ENCODE results near the gene WWOX. TPM values are rescaled to one million over a fixed set of nuclear protein-coding genes. Genes with fewer than 3 reads are reported as not detected.
A peak's percentile ranks its signal among the peaks of the same experiment; 100 is the strongest.

The WWOX gene
- total and polyA plus RNA-seq, 3 experiments from 2014 or later: 17.2 to 18.6 (median 18.2) TPM

DNA sequence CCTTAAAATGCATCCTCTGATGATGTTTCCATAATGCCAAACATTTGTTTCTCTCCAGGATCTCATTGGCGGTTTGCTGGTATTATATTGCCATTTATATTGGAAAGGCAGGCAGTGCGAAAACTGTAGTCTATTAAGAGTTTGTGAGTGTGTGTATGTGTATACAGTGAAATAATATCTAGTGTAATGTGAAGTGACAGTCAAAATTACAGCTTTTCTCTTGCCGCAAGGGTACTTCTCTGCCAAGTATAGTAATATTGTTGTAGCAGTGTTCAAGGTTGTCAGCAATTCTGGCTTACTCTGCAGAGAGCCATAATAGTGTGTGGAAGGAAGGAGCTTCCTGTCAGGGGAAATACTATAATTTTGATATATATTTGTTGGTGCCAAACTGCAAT lies 178.6 kb downstream of the WWOX start:
- H3K4me3 ChIP-seq (ENCODE audit: low read length): no peak overlapping the region
- DNase-seq: no peak
- Mint-ChIP-seq H3K36me3 (peaks cover 0 to 12% (median 8%) of the 10 kb centered on the region in 3 donors), H3K27me3 (no peaks in the 10 kb centered on the region), H3K4me3 (no peak overlapping the region), H3K4me1 (no peaks in the 10 kb centered on the region), H3K27ac (no peak overlapping the region), H3K9me3 (peaks cover 0 to 2% (median 2%) of the 10 kb centered on the region in 5 donors)
- no peaks in the 10 kb centered on the region for H3K9me3 ChIP-seq (ENCODE audit: low read length)
- H3K36me3 ChIP-seq (ENCODE audit: insufficient read depth, low read length): no peaks in the 10 kb centered on the region
- H3K27ac ChIP-seq (ENCODE audit: low read depth, low read length): no peak overlapping the region
- H3K4me1 ChIP-seq (ENCODE audit: insufficient read depth, low read length): no peaks in the 10 kb centered on the region
- CTCF ChIA-PET: no interaction called here
- H3K27me3 ChIP-seq (ENCODE audit: insufficient read depth, low read length, poor library complexity, severe bottlenecking): no peaks in the 10 kb centered on the region
- POLR2A ChIA-PET: no interaction called here

DNA sequence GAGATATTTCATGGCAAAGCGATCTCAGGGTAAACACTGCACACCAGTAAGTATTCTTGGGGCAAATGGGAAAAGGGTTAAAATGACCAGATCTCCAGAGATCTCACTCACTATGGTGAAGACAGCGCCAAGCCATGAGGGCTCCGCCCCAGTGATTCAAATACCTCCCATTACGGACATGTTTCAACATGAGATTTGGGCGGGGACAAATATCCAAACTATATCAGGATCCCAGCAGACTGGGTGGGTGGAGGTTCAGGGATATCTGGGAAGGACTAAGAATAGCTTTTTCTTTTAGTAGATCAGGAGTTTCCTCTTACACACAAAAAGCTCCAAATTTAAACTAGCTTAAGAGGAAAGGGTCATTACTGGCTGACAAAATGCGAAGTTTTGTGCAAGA lies 181.7 kb downstream of the WWOX start:
- Histone ChIP-seq H3K36me3 (ENCODE audit: insufficient read depth, low read length) (no peaks in the 10 kb centered on the region), H3K9me3 (ENCODE audit: low read length) (no peaks in the 10 kb centered on the region), H3K4me3 (ENCODE audit: low read length) (no peak overlapping the region), H3K4me1 (ENCODE audit: insufficient read depth, low read length) (no peaks in the 10 kb centered on the region), H3K27me3 (ENCODE audit: insufficient read depth, low read length, poor library complexity, severe bottlenecking) (no peaks in the 10 kb centered on the region), H3K27ac (ENCODE audit: low read depth, low read length) (no peak overlapping the region)
- Mint-ChIP-seq H3K27me3 (no peaks in the 10 kb centered on the region), H3K4me1 (no peaks in the 10 kb centered on the region), H3K27ac (no peak overlapping the region), H3K4me3 (no peak overlapping the region), H3K36me3 (peaks cover 0 to 6% (median 5%) of the 10 kb centered on the region in 3 donors), H3K9me3 (peaks cover 0 to 2% (median 2%) of the 10 kb centered on the region in 5 donors)
- POLR2A ChIA-PET: no interaction called here
- CTCF ChIA-PET: no interaction called here
- no peak for DNase-seq

DNA sequence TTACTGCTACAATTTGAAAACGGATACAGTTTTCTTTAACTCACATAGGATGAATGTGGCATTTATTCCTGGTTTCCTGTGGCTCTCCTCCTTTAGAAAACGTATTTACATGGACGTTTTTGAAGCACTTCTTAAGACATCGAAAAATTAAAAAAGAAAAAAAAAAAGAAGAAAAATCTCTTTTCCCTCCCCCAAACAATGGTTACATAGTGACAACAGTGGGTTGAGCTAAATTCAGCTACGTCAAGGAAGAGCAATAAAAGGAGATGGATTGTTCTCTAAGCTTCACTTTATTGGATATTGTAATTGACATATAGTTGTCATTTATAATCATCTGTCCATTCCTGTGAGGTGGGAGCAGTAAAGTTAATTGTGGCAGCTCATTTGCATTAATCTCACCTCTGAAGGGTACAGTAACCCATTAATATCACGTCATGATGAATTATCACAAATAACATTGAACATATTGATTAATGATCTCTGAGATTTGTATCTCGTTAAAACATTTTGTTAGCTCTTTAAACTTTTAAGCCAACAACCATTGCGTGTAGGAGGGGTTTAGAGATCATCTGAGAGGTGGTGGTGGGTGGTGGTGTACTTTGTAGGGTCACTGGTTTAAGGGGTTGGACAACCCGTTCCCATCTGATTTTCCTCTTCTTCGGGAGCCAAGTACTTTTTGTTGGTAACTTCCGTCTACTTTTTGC lies 184.2 kb downstream of the WWOX start:
- Histone ChIP-seq H3K27ac (ENCODE audit: low read depth, low read length) (no peak overlapping the region), H3K4me1 (ENCODE audit: insufficient read depth, low read length) (no peaks in the 10 kb centered on the region), H3K27me3 (ENCODE audit: insufficient read depth, low read length, poor library complexity, severe bottlenecking) (no peaks in the 10 kb centered on the region), H3K36me3 (ENCODE audit: insufficient read depth, low read length) (no peaks in the 10 kb centered on the region), H3K4me3 (ENCODE audit: low read length) (no peak overlapping the region), H3K9me3 (ENCODE audit: low read length) (no peaks in the 10 kb centered on the region)
- Mint-ChIP-seq H3K36me3 (peaks cover 0 to 8% (median 5%) of the 10 kb centered on the region in 3 donors), H3K4me3 (no peak overlapping the region), H3K27ac (peak overlapping the region in 1 of 8 donors; percentile 26), H3K4me1 (no peaks in the 10 kb centered on the region), H3K27me3 (no peaks in the 10 kb centered on the region), H3K9me3 (peaks cover 0 to 4% (median 2%) of the 10 kb centered on the region in 5 donors)
- POLR2A ChIA-PET: no interaction called here
- no peak for DNase-seq
- CTCF ChIA-PET: no interaction called here

DNA sequence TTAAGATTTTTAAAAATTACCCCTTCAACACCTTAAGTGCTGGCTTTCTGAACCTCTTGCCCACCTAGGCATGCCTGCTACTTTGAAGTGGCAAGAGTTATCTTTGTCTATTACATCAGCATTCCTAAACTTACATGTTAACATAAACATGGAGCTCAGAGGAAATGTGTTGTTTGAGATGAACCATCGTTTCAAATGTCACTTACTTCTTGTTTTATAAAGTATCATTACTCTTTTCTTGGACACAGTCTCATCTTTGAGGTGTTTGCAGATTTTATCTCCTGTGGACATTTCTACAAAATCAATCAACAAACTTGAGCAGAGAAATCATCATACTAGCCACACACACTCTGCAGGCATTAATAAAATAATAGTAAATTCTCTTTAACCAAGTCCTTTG lies 184.9 kb downstream of the WWOX start:
- Mint-ChIP-seq H3K36me3 (peaks cover 0 to 10% (median 5%) of the 10 kb centered on the region in 3 donors), H3K4me3 (no peak overlapping the region), H3K9me3 (peaks cover 0 to 4% (median 2%) of the 10 kb centered on the region in 5 donors)

DNA sequence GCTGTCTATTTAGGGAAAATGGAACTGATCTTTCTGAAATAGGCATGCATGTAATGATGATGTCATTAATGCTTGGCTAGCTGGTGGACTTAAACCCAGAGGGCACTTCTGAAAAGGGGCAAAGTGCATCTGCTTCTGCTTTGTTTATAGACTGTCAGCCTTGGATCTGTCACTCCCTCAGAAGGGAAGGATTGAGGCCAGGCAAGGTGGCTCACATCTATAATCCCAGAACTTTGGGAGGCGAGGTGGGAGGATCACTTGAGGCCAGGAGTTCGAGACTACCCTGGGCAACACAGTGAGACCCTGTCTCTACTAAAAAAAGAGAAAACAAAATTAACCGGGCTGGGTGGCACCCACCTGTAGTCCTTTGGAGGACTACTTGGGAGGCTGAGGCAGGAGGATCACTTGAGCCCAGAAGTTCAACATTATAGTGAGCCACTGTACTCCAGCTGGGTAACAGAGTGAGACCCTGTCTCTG lies 185.5 kb downstream of the WWOX start:
- H3K27me3 Mint-ChIP-seq: no peaks in the 10 kb centered on the region
- peaks cover 0 to 4% (median 2%) of the 10 kb centered on the region in 5 donors for H3K9me3 Mint-ChIP-seq
- CTCF ChIA-PET: no interaction called here
- DNase-seq: no peak
- no peak overlapping the region for H3K4me3 Mint-ChIP-seq
- POLR2A ChIA-PET: no interaction called here
- no peak overlapping the region for H3K27ac ChIP-seq (ENCODE audit: low read depth, low read length)
- no peaks in the 10 kb centered on the region for H3K36me3 ChIP-seq (ENCODE audit: insufficient read depth, low read length)
- no peaks in the 10 kb centered on the region for H3K4me1 Mint-ChIP-seq
- no peak overlapping the region for H3K27ac Mint-ChIP-seq
- H3K36me3 Mint-ChIP-seq: peaks cover 0 to 10% (median 5%) of the 10 kb centered on the region in 3 donors
- no peaks in the 10 kb centered on the region for H3K4me1 ChIP-seq (ENCODE audit: insufficient read depth, low read length)
- no peaks in the 10 kb centered on the region for H3K27me3 ChIP-seq (ENCODE audit: insufficient read depth, low read length, poor library complexity, severe bottlenecking)
- no peaks in the 10 kb centered on the region for H3K9me3 ChIP-seq (ENCODE audit: low read length)
- H3K4me3 ChIP-seq (ENCODE audit: low read length): no peak overlapping the region

More for the DNA sequence above, 184.9 kb downstream of the WWOX start:
- Histone ChIP-seq H3K27ac (ENCODE audit: low read depth, low read length) (no peak overlapping the region), H3K4me3 (ENCODE audit: low read length) (no peak overlapping the region), H3K9me3 (ENCODE audit: low read length) (no peaks in the 10 kb centered on the region), H3K36me3 (ENCODE audit: insufficient read depth, low read length) (no peaks in the 10 kb centered on the region), H3K4me1 (ENCODE audit: insufficient read depth, low read length) (no peaks in the 10 kb centered on the region), H3K27me3 (ENCODE audit: insufficient read depth, low read length, poor library complexity, severe bottlenecking) (no peaks in the 10 kb centered on the region)
- ChIA-PET CTCF (no interaction called here), POLR2A (no interaction called here)
- Mint-ChIP-seq H3K27me3 (no peaks in the 10 kb centered on the region), H3K27ac (peak overlapping the region in 1 of 8 donors; percentile 26), H3K4me1 (no peaks in the 10 kb centered on the region)
- DNase-seq: no peak

DNA sequence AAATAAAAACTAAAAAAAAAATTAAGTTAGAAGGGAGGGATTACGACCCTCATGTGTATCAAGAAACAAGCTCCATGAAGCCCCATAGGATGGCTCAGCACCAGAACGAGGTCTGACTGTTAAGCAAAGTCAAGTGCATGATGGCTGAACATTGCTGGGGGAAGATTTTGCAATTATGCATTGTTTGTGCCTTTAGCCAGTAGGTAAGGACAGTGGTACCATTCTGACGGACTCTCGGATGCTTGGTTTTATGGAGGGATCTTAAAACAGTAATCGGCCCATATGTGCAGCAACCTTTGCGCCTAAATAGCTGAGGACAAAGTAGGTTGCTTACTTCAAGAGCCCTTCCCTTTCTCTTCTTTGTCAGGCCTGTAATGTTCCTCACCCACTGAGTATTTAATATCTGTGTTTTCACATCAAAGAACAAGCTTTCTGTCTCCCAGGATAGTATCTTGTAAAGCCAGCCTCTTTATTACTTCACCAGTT lies 186.0 kb downstream of the WWOX start:
- no peak for DNase-seq
- no peaks in the 10 kb centered on the region for H3K4me1 Mint-ChIP-seq
- no peak overlapping the region for H3K4me3 Mint-ChIP-seq
- Histone ChIP-seq H3K4me3 (ENCODE audit: low read length) (no peak overlapping the region), H3K9me3 (ENCODE audit: low read length) (no peaks in the 10 kb centered on the region), H3K4me1 (ENCODE audit: insufficient read depth, low read length) (no peaks in the 10 kb centered on the region), H3K36me3 (ENCODE audit: insufficient read depth, low read length) (no peaks in the 10 kb centered on the region), H3K27ac (ENCODE audit: low read depth, low read length) (no peak overlapping the region), H3K27me3 (ENCODE audit: insufficient read depth, low read length, poor library complexity, severe bottlenecking) (no peaks in the 10 kb centered on the region)
- CTCF ChIA-PET: no interaction called here
- H3K36me3 Mint-ChIP-seq: peaks cover 0 to 10% (median 3%) of the 10 kb centered on the region in 3 donors
- H3K27me3 Mint-ChIP-seq: no peaks in the 10 kb centered on the region
- POLR2A ChIA-PET: no interaction called here
- H3K9me3 Mint-ChIP-seq: peaks cover 0 to 2% (median 0%) of the 10 kb centered on the region in 5 donors
- no peak overlapping the region for H3K27ac Mint-ChIP-seq

DNA sequence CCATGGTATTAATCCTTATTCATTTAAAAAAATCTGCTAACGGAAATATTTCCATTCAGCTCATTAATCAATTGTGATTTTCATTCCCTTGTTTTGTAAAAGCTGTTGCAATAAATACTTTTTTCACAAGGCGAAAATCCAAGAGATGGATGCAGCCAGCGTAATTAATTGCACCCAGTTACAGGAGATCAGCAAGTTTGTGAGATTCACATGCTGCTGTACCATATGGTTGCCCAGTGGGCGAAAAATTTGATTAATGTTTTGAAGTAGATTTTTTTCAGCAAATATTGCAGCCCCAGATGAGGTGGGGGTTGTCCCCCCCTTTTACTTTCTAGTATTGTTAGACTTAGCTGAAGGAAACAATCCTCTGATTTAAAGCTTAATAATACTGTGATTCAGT lies 186.6 kb downstream of the WWOX start:
- H3K4me1 ChIP-seq (ENCODE audit: insufficient read depth, low read length): no peaks in the 10 kb centered on the region
- Mint-ChIP-seq H3K27ac (no peak overlapping the region), H3K9me3 (peaks cover 0 to 2% (median 0%) of the 10 kb centered on the region in 5 donors), H3K27me3 (no peaks in the 10 kb centered on the region), H3K36me3 (peaks cover 0 to 10% (median under 1%) of the 10 kb centered on the region in 3 donors), H3K4me3 (no peak overlapping the region), H3K4me1 (no peaks in the 10 kb centered on the region)
- H3K36me3 ChIP-seq (ENCODE audit: insufficient read depth, low read length): no peaks in the 10 kb centered on the region
- POLR2A ChIA-PET: no interaction called here
- no peaks in the 10 kb centered on the region for H3K9me3 ChIP-seq (ENCODE audit: low read length)
- H3K27ac ChIP-seq (ENCODE audit: low read depth, low read length): no peak overlapping the region
- H3K4me3 ChIP-seq (ENCODE audit: low read length): no peak overlapping the region
- DNase-seq: no peak
- no peaks in the 10 kb centered on the region for H3K27me3 ChIP-seq (ENCODE audit: insufficient read depth, low read length, poor library complexity, severe bottlenecking)
- CTCF ChIA-PET: no interaction called here

DNA sequence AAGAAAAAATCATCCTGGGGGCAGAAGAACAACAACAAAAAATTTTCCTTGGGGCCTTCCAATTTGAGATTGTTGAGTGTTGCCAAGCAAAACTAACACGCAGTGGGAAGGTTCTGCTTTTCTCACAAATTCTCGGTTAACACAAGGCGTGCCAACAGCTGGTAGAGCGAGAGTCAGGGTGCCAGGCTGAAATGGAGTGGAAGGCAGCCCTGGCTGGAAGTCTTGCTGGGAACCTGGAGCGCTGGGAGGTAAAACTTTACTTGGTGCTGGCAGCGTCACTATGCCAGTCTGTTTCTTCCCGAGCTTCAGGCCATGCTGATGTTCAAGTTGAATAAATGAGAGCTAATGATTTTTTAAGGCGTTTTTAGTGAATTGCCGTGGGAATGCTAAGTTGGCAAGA lies 189.4 kb downstream of the WWOX start:
- H3K4me3 ChIP-seq (ENCODE audit: low read length): no peak overlapping the region
- Mint-ChIP-seq H3K4me1 (no peaks in the 10 kb centered on the region), H3K4me3 (no peak overlapping the region), H3K9me3 (peaks cover 0 to 2% (median 0%) of the 10 kb centered on the region in 5 donors), H3K36me3 (peaks cover 0 to 16% (median 3%) of the 10 kb centered on the region in 3 donors), H3K27me3 (no peaks in the 10 kb centered on the region), H3K27ac (no peak overlapping the region)
- no peak for DNase-seq
- H3K9me3 ChIP-seq (ENCODE audit: low read length): no peaks in the 10 kb centered on the region
- H3K36me3 ChIP-seq (ENCODE audit: insufficient read depth, low read length): no peaks in the 10 kb centered on the region
- no peaks in the 10 kb centered on the region for H3K4me1 ChIP-seq (ENCODE audit: insufficient read depth, low read length)
- H3K27ac ChIP-seq (ENCODE audit: low read depth, low read length): no peak overlapping the region
- no peaks in the 10 kb centered on the region for H3K27me3 ChIP-seq (ENCODE audit: insufficient read depth, low read length, poor library complexity, severe bottlenecking)
- POLR2A ChIA-PET: no interaction called here
- CTCF ChIA-PET: no interaction called here
